ENCODE measurements around the gene SELENOK.

SELENOK gene

DNA sequence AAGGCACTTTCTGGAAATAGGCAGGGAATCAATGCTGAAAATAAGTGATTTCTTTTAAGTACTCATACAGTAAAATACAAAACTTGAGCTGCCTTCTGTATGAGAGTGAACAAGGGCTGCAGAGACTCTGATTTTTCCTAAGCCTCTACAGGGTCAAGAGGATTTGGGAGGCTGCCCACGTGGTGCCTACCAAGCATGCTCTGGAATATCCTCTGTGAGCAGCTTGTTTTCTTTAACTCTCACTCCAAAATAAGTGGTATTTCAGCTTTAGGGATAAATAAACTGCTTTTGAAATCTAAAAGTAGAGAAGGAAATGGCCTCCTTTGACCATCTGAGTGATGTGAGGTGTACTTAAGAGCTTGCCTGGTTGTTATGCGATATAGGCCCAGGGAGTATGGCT is 8.1 kb upstream of the SELENOK start:
- no peak overlapping the region for H3K27ac ChIP-seq (ENCODE audit: poor library complexity, severe bottlenecking)
- ATAC-seq (ENCODE audit: low read depth) (no peak), DNase-seq (ENCODE audit: low spot score) (no peak)
- H3K4me1 ChIP-seq (ENCODE audit: insufficient read depth, poor library complexity, severe bottlenecking): no peaks in the 10 kb centered on the region
- H3K27me3 ChIP-seq (ENCODE audit: insufficient read depth, poor library complexity, severe bottlenecking): no peaks in the 10 kb centered on the region
- TF ChIP-seq, protein P1, sequence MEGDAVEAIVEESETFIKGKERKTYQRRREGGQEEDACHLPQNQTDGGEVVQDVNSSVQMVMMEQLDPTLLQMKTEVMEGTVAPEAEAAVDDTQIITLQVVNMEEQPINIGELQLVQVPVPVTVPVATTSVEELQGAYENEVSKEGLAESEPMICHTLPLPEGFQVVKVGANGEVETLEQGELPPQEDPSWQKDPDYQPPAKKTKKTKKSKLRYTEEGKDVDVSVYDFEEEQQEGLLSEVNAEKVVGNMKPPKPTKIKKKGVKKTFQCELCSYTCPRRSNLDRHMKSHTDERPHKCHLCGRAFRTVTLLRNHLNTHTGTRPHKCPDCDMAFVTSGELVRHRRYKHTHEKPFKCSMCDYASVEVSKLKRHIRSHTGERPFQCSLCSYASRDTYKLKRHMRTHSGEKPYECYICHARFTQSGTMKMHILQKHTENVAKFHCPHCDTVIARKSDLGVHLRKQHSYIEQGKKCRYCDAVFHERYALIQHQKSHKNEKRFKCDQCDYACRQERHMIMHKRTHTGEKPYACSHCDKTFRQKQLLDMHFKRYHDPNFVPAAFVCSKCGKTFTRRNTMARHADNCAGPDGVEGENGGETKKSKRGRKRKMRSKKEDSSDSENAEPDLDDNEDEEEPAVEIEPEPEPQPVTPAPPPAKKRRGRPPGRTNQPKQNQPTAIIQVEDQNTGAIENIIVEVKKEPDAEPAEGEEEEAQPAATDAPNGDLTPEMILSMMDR (IDR thresholded peaks at IDR 0.05; ENCODE audit: poor library complexity, severe bottlenecking): no peak
- no peaks in the 10 kb centered on the region for H3K9me3 ChIP-seq (ENCODE audit: severe bottlenecking)
- no peaks in the 10 kb centered on the region for H3K36me3 ChIP-seq (ENCODE audit: low read depth)
- H3K4me3 ChIP-seq (ENCODE audit: severe bottlenecking): no peak overlapping the region

DNA sequence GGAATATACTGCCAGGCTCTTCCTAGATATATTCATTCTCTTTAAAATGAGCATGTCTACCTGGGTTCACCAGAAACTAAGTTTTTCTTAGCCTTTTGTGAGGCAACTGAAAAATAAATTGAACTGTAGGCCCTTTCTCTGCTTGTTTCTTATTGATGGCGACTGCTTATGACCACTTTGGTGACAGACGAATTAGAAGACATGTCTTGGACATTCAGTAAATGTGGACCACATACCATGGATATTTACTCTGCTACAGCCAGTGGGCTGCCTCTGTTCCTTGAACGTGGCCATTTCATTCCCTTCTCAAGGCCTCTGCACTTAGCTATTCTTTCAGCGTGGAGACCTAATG is 603 bp upstream of the SELENOK start:
- Histone ChIP-seq H3K27ac (ENCODE audit: poor library complexity, severe bottlenecking) (peak overlapping the region; percentile 27), H3K9me3 (ENCODE audit: severe bottlenecking) (no peaks in the 10 kb centered on the region), H3K36me3 (ENCODE audit: low read depth) (peaks cover 28% of the 10 kb centered on the region), H3K4me1 (ENCODE audit: insufficient read depth, poor library complexity, severe bottlenecking) (peaks cover 15% of the 10 kb centered on the region), H3K27me3 (ENCODE audit: insufficient read depth, poor library complexity, severe bottlenecking) (no peaks in the 10 kb centered on the region), H3K4me3 (ENCODE audit: severe bottlenecking) (peak overlapping the region; percentile 74)
- no peak for ATAC-seq (ENCODE audit: low read depth)
- TF ChIP-seq, protein P1 (IDR thresholded peaks at IDR 0.05; ENCODE audit: poor library complexity, severe bottlenecking): no peak
- DNase-seq (ENCODE audit: low spot score): no peak

DNA sequence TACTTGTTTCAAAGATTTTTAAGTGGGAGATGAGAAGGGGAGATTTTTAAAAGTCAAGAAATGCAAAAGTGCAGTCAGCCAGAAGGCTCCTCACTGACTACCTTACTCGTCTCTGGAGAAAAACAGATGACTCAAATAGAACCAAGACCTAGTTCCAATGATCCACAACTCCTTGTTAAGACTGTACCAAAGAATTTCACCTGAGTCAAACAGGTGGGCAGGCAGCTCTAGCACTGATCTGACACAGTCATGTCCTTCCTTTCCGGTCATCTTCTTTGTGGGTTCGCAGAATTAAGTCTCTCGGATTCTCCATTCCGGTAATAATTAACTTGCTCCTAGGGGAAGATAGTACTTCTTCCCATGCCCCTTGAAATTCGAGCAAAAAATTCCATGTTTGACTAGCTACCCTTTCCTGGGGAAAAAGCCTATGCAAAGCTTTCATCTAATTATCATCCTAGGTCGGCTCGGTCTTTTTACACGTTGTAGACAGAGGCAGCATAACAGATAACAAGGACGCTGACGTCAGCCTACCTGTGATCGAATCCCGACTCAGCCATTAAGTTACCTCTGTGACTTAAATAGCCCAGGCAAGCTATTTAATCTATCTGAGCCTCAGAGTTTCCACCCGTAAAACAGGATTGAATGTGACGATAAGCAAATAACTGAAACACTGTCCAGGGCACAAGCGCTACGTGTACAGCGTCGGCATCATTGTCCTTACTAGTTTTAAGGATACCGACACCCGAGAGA is 758 bp downstream of the SELENOK start:
- ATAC-seq (ENCODE audit: low read depth) (peak; percentile 20; the same call in 1 of the 3 replicates), DNase-seq (ENCODE audit: low spot score) (no peak)
- TF ChIP-seq, protein P1 (IDR thresholded peaks at IDR 0.05; ENCODE audit: poor library complexity, severe bottlenecking): no peak
- Histone ChIP-seq H3K9me3 (ENCODE audit: severe bottlenecking) (no peaks in the 10 kb centered on the region), H3K27ac (ENCODE audit: poor library complexity, severe bottlenecking) (peak overlapping the region; percentile 20), H3K27me3 (ENCODE audit: insufficient read depth, poor library complexity, severe bottlenecking) (no peaks in the 10 kb centered on the region), H3K4me1 (ENCODE audit: insufficient read depth, poor library complexity, severe bottlenecking) (peaks cover 15% of the 10 kb centered on the region), H3K36me3 (ENCODE audit: low read depth) (peaks cover 39% of the 10 kb centered on the region), H3K4me3 (ENCODE audit: severe bottlenecking) (peak overlapping the region; percentile 74)

DNA sequence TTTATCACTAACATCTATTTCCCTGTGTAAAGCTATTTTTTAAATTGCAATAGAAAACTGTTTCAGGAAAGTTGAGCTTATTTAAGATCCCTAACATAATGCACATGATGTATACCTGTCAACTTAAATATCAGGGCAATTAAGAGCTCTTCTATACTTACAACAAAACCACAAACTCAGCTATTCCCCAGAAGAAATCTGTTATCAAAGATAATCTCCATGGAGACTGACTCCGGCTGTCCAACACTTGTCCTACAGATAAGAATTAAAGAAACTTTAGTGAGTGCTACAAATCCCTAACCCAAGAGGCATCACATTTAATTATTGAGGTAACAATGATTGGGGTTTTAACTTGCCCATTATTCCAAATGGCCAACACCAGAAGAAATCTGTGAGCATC is 3.4 kb downstream of the SELENOK start:
- H3K4me1 ChIP-seq (ENCODE audit: insufficient read depth, poor library complexity, severe bottlenecking): peaks cover 15% of the 10 kb centered on the region

DNA sequence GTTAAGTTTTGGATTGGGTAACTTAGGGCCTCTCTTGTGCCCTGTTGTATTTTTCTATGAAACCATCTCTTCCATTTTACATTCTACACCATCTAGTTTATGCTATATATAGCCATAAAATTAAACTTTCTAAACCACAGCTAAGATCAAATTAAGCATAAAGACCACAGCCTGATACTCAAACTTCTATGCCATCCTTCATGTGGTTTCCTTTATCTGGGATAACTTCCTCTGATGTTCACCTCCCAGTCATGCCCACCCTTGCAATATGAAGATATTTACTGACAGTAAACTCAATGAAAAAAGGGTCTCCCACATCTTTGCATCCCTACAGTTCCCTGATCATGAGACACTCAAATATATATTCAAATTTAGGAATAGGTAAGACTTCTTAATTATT is 4.2 kb downstream of the SELENOK start:
- no peak overlapping the region for H3K27ac ChIP-seq (ENCODE audit: poor library complexity, severe bottlenecking)
- DNase-seq (ENCODE audit: low spot score): no peak
- H3K36me3 ChIP-seq (ENCODE audit: low read depth): peaks cover 60% of the 10 kb centered on the region
- H3K9me3 ChIP-seq (ENCODE audit: severe bottlenecking): no peaks in the 10 kb centered on the region
- H3K4me3 ChIP-seq (ENCODE audit: severe bottlenecking): no peak overlapping the region
- TF ChIP-seq, protein P1 (IDR thresholded peaks at IDR 0.05; ENCODE audit: poor library complexity, severe bottlenecking): no peak
- H3K27me3 ChIP-seq (ENCODE audit: insufficient read depth, poor library complexity, severe bottlenecking): no peaks in the 10 kb centered on the region
- peaks cover 15% of the 10 kb centered on the region for H3K4me1 ChIP-seq (ENCODE audit: insufficient read depth, poor library complexity, severe bottlenecking)
- no peak for ATAC-seq (ENCODE audit: low read depth)

More for the DNA sequence above, 3.4 kb downstream of the SELENOK start:
- TF ChIP-seq, protein P1 (IDR thresholded peaks at IDR 0.05; ENCODE audit: poor library complexity, severe bottlenecking): no peak
- Histone ChIP-seq H3K27me3 (ENCODE audit: insufficient read depth, poor library complexity, severe bottlenecking) (no peaks in the 10 kb centered on the region), H3K27ac (ENCODE audit: poor library complexity, severe bottlenecking) (no peak overlapping the region), H3K9me3 (ENCODE audit: severe bottlenecking) (no peaks in the 10 kb centered on the region), H3K4me3 (ENCODE audit: severe bottlenecking) (no peak overlapping the region), H3K36me3 (ENCODE audit: low read depth) (peaks cover 58% of the 10 kb centered on the region)
- DNase-seq (ENCODE audit: low spot score) (no peak), ATAC-seq (ENCODE audit: low read depth) (no peak)

All from RWPE2 (cell line).